Transverse colon (tissue), 4 donors: ENCODE data around the gene CD300C.

Source experiments
- CTCF ChIP-seq, 5 experiments: fragments of 200-600 bp in 3 of 5; fragments of 450-650 bp in 2 of 5; sonication (generic) in 3 of 5; IDR thresholded peaks; 1 replicate in 2 of 5; 2 replicates in 3 of 5; pipeline ENCODE4 v1.5.1; 2016 to 2017; ENCODE audit warnings: antibody characterized with exemption in 5 of 5, inconsistent platforms in 3 of 5, mild to moderate bottlenecking in 2 of 5, moderate library complexity in 1 of 5
- EP300 ChIP-seq: sonication (generic); formaldehyde crosslinking; IDR thresholded peaks from one replicate; pipeline ENCODE4 v1.6.1; 2017; ENCODE audit warnings: antibody characterized with exemption, low read depth
- POLR2A ChIP-seq: fragments of 450-650 bp; IDR thresholded peaks from one replicate; pipeline ENCODE4 v1.6.1; 2016; ENCODE audit warnings: antibody characterized with exemption, mild to moderate bottlenecking, moderate library complexity
- POLR2AphosphoS5 ChIP-seq, 3 donors: sonication (generic); formaldehyde crosslinking; IDR thresholded peaks; one replicate each; pipeline ENCODE4 v1.6.1; 2016; ENCODE audit warnings: antibody characterized with exemption in 3 of 3

DNA sequence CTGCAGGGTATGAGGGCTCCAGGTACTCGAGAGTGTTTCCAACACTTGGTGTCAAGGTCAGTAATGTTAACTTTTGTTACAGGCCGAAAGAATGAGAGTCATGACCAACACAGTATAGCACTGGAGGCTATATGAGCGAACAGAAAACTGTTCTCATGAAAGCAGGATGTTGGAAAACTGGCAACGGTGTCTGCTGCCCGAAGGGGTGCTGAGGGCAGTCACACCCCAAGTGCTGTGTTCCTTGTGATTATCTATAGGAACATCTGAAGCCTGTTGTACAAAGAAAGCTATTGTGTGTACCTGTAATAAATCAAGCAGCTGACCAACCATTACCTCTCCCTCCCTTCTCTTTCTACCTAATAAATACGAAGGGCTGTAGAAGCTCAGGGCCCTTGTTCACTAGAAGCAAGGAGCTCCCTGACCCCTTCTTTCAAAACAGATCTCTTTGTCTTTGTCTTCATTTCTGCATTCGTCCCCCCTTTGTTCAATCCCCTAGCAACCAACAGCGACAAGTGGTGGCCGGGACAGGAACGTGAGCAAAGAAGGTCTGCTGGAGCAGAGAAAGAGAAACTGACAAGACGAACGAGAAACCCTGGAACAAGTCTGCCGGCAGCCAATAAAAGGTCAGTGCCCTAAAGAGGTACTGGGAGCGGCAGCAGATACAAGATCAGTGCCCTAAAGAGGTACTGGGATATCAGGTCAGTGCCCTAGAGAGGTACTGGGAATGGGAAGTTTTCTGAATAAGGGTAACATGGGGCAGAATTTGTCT is 38.6 kb upstream of the CD300C start:
- TF ChIP-seq POLR2A (no peak), CTCF (IDR thresholded peaks at IDR 0.05) (no peak), POLR2AphosphoS5 (IDR thresholded peaks at IDR 0.05) (no peak), EP300 (no peak)
